H1 (cell line): ENCODE data around the gene CCDC88A. TPM values are rescaled to one million over a fixed set of nuclear protein-coding genes. Genes with fewer than 3 reads are reported as not detected.

ENCODE experiments used
- BRCA1 ChIP-seq: IDR thresholded peaks from 2 replicates; pipeline ENCODE4 v1.6.1; 2012; ENCODE audit warnings: low read depth, low read length, improper control_type of control experiment
- CBX8 ChIP-seq: fragments of 300-800, 300-1000 bp; sonication (generic); IDR thresholded peaks from 2 replicates; pipeline ENCODE4 v1.7.1; 2016; ENCODE audit warnings: low read depth, low read length, borderline replicate concordance
- CHD2 ChIP-seq: IDR thresholded peaks from 2 replicates; pipeline ENCODE4 v1.6.1; 2012; ENCODE audit warnings: low read length, improper control_type of control experiment
- CHD7 ChIP-seq: fragments of 300-600 bp; sonication (generic); IDR thresholded peaks from 2 replicates; pipeline ENCODE4 v1.7.1; 2012; ENCODE audit warnings: low read length, moderate library complexity, mild to moderate bottlenecking, inconsistent platforms; ENCODE audit not compliant: insufficient replicate concordance
- CTBP2 ChIP-seq: IDR thresholded peaks from 2 replicates; pipeline ENCODE4 v1.7.0; 2011; ENCODE audit warnings: borderline replicate concordance, mild to moderate bottlenecking, moderate library complexity, mixed read lengths, low read length; ENCODE audit not compliant: insufficient read depth, insufficient read length
- EGR1 ChIP-seq: IDR thresholded peaks from 2 replicates; pipeline ENCODE4 v1.6.1; 2011; ENCODE audit warnings: low read depth, low read length, borderline replicate concordance
- HDAC2 ChIP-seq, 2 experiments: fragments of 300-600 bp in 1 of 2; sonication (generic) in 1 of 2; IDR thresholded peaks; 2 replicates each; pipeline ENCODE4 v1.6.1; 2011 to 2012; ENCODE audit warnings: low read depth in 2 of 2, low read length in 2 of 2, mild to moderate bottlenecking in 2 of 2, moderate library complexity in 2 of 2, borderline replicate concordance in 1 of 2, inconsistent platforms in 1 of 2
- JUND ChIP-seq: IDR thresholded peaks from 2 replicates; pipeline ENCODE4 v1.6.1; 2011; ENCODE audit warnings: mild to moderate bottlenecking, improper control_type of control experiment, low read length
- KDM4A ChIP-seq: IDR thresholded peaks from one replicate; pipeline ENCODE4 v1.7.1; 2012; ENCODE audit warnings: low read depth, mild to moderate bottlenecking, moderate library complexity, low read length, inconsistent platforms; ENCODE audit not compliant: severe bottlenecking
- MAFK ChIP-seq: IDR thresholded peaks from 2 replicates; pipeline ENCODE4 v1.6.1; 2012; ENCODE audit warnings: low read depth, mild to moderate bottlenecking, improper control_type of control experiment, low read length
- NANOG ChIP-seq: IDR thresholded peaks from 2 replicates; pipeline ENCODE4 v1.6.1; 2011; ENCODE audit warnings: low read length, low read depth, mild to moderate bottlenecking, inconsistent platforms; ENCODE audit not compliant: insufficient read depth, poor library complexity, severe bottlenecking
- SIX5 ChIP-seq: IDR thresholded peaks from 2 replicates; pipeline ENCODE4 v1.6.1; 2011; ENCODE audit warnings: mild to moderate bottlenecking, low read depth, low read length
- TBP ChIP-seq: IDR thresholded peaks from 2 replicates; pipeline ENCODE4 v1.6.1; 2011; ENCODE audit warnings: low read depth, low read length, improper control_type of control experiment
- polyA plus RNA-seq, 7 experiments: library from polyadenylated mRNA; depleted of rRNA in 3 of 7; stranded (reverse) in 5 of 7; unstranded in 2 of 7; fragments of >200 nt in 5 of 7; fragments of 200-250 nt in 2 of 7; gene quantifications; 1 replicate in 5 of 7; 2 replicates in 1 of 7; 4 replicates in 1 of 7; pipeline versions ENCODE4 v1.2.1 to v1.2.3, GENCODE V29; 2011 to 2013; ENCODE audit warnings: missing spikeins in 2 of 7, mixed read lengths in 2 of 7
- total RNA-seq: library from RNA; stranded (reverse); fragmentation: NEBNext Ultra II Directional; extraction: Animal tissue kit (Norgen Biotek cat#: 25700); gene quantifications from 2 replicates; pipeline ENCODE4 v1.2.1, GENCODE V29; 2021

Gene CCDC88A
- total and polyA plus RNA-seq, 2 of the 8 experiments (the other 6 are each of a cell fraction or from before 2014, with no cell fraction given) = 27.0 to 98.0 TPM

GRCh38 chr2:55439101-55439397 is 19.4 kb upstream of the CCDC88A start (continued):
- TF ChIP-seq CHD7 (no peak), CHD2 (no peak), EGR1 (no peak), TBP (no peak), HDAC2 (IDR thresholded peaks at IDR 0.05; ENCODE audit: borderline replicate concordance in 1 of 2, low read depth in 2 of 2, low read length in 2 of 2) (no peak), NANOG (no peak), BRCA1 (no peak), KDM4A (no peak), CTBP2 (no peak), CBX8 (no peak), SIX5 (no peak), JUND (no peak), MAFK (no peak)
